ENCODE data around the gene LETMD1.
A peak's percentile ranks its signal among the peaks of the same experiment; 100 is the strongest.
"Not testable (repeated sequence)": the region's sequence is repeated elsewhere in the genome, so short reads cannot be mapped to it uniquely, and the experiment has no call there.

LETMD1 gene

GRCh38 chr12:51047655-51048540 is at the start of gene LETMD1:
TSS of gene LETMD1 (plus strand) at chr12:51048327. CDS start at chr12:51048357, 30 bp downstream.
- DNase-seq = peak; percentile 87 to 95

GRCh38 chr12:50999093-50999492 is 49.0 kb upstream of the LETMD1 start:
- DNase-seq = no peak

GRCh38 chr12:51000245-51000644 is 47.9 kb upstream of the LETMD1 start:
- DNase-seq = no peak

GRCh38 chr12:51001799-51002198 is 46.3 kb upstream of the LETMD1 start:
- no peak for DNase-seq

- DNase-seq = no peak
Measured at GRCh38 chr12:51004504-51004903, 43.6 kb upstream of the LETMD1 start.

- DNase-seq = no peak
Measured at GRCh38 chr12:51005030-51005429, 43.1 kb upstream of the LETMD1 start.

GRCh38 chr12:51005671-51006070 is 42.5 kb upstream of the LETMD1 start:
- DNase-seq = no peak

- no peak for DNase-seq
Measured at GRCh38 chr12:51008329-51009055, 39.6 kb upstream of the LETMD1 start.

- no peak for DNase-seq
Measured at GRCh38 chr12:51009056-51009440, 39.1 kb upstream of the LETMD1 start.

GRCh38 chr12:51011955-51012354 is 36.2 kb upstream of the LETMD1 start:
- no peak for DNase-seq

GRCh38 chr12:51012570-51013236 is 35.4 kb upstream of the LETMD1 start:
- no peak for DNase-seq

- DNase-seq = no peak
Measured at GRCh38 chr12:51013441-51013840, 34.7 kb upstream of the LETMD1 start.

GRCh38 chr12:51014467-51014866 is 33.7 kb upstream of the LETMD1 start:
- not testable (repeated sequence) for DNase-seq

GRCh38 chr12:51017452-51017851 is 30.7 kb upstream of the LETMD1 start:
- DNase-seq = no peak

GRCh38 chr12:51018956-51019355 is 29.2 kb upstream of the LETMD1 start:
- no peak for DNase-seq

GRCh38 chr12:51019927-51020326 is 28.2 kb upstream of the LETMD1 start:
- no peak for DNase-seq

GRCh38 chr12:51020448-51021182 is 27.5 kb upstream of the LETMD1 start:
- DNase-seq = no peak

- DNase-seq = no peak
Measured at GRCh38 chr12:51021694-51022093, 26.4 kb upstream of the LETMD1 start.

GRCh38 chr12:51023625-51024382 is 24.3 kb upstream of the LETMD1 start:
- no peak for DNase-seq

GRCh38 chr12:51025338-51025835 is 22.7 kb upstream of the LETMD1 start:
- DNase-seq = no peak

- DNase-seq = peak; percentile 56 to 82
Measured at GRCh38 chr12:51025836-51026638, 22.1 kb upstream of the LETMD1 start, which contains the start of gene SLC11A2. TSS of gene SLC11A2 (minus strand) at chr12:51026384. CDS start at chr12:51010728, 15,656 bp downstream.

Measured in cerebellar nuclear complex (tissue), 1 donor.